ENCODE results near the gene COX15.

DNA sequence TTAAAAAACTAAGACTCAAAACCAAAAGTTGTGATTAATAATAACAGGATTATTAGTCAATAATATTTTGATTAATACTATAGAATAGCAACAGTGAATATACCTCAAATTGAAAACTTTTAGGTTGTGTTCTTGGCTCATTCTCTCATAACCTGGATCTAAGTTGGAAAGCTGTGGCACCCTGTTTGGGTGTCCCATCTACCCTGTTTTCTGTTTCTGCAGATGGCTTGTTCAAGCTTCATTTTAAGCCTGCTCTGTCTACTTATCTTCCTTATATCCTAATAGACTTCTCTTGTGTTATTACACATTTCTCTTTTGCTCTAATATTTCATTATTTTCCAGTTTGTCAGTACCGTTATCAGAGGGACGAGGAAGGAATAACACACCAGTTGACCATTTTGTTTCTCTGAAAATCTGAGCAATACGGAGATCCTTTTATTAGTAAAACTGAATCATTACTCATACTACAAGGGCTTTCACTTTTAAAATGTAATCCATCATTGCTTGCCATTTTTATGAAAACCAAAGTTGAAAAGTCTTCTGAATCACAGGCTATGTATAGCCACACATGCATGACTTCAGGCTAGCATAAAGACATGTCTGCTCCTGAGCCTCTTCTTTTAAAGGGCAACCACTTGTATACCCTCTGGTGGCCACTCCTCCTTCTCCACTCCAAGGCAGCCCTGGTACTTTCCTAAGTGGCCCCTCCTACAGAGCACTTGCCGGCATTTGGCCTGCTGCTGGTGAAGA is 22.3 kb downstream of the COX15 start:
- TF ChIP-seq POLR2A (IDR thresholded peaks at IDR 0.05) (no peak), EP300 (IDR thresholded peaks at IDR 0.05) (no peak), POLR2AphosphoS5 (IDR thresholded peaks at IDR 0.05) (no peak)
- TF ChIP-seq, protein P1, sequence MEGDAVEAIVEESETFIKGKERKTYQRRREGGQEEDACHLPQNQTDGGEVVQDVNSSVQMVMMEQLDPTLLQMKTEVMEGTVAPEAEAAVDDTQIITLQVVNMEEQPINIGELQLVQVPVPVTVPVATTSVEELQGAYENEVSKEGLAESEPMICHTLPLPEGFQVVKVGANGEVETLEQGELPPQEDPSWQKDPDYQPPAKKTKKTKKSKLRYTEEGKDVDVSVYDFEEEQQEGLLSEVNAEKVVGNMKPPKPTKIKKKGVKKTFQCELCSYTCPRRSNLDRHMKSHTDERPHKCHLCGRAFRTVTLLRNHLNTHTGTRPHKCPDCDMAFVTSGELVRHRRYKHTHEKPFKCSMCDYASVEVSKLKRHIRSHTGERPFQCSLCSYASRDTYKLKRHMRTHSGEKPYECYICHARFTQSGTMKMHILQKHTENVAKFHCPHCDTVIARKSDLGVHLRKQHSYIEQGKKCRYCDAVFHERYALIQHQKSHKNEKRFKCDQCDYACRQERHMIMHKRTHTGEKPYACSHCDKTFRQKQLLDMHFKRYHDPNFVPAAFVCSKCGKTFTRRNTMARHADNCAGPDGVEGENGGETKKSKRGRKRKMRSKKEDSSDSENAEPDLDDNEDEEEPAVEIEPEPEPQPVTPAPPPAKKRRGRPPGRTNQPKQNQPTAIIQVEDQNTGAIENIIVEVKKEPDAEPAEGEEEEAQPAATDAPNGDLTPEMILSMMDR (IDR thresholded peaks at IDR 0.05) = no peak

Data from upper lobe of left lung (tissue), 4 donors.